Parathyroid adenoma (tissue), 2 donors: ENCODE results near the gene EPHA4.

Source experiments
- H2AFZ ChIP-seq: fragments of 300-600 bp; sonication (generic); one replicate; pipeline ENCODE4 v1.7.0; 2017; ENCODE audit warnings: antibody characterized with exemption, mild to moderate bottlenecking
- H3K27ac ChIP-seq: fragments of 300-600 bp; sonication (generic); one replicate; pipeline ENCODE4 v1.7.0; 2017
- H3K27me3 ChIP-seq: fragments of 300-600 bp; sonication (generic); one replicate; pipeline ENCODE4 v1.7.0; 2017; ENCODE audit warnings: low read length; ENCODE audit not compliant: control insufficient read depth, insufficient read depth
- H3K36me3 ChIP-seq: fragments of 300-600 bp; sonication (generic); one replicate; pipeline ENCODE4 v1.7.0; 2017; ENCODE audit warnings: low read length; ENCODE audit not compliant: control insufficient read depth, insufficient read depth
- H3K4me1 ChIP-seq: fragments of 300-600 bp; sonication (generic); one replicate; pipeline ENCODE4 v1.7.0; 2017; ENCODE audit warnings: control low read depth
- H3K4me2 ChIP-seq: fragments of 300-600 bp; sonication (generic); one replicate; pipeline ENCODE4 v1.7.0; 2017; ENCODE audit warnings: low read length
- H3K4me3 ChIP-seq: fragments of 300-600 bp; sonication (generic); one replicate; pipeline ENCODE4 v1.7.0; 2017; ENCODE audit warnings: low read depth, low read length
- H3K79me2 ChIP-seq: fragments of 300-600 bp; sonication (generic); one replicate; pipeline ENCODE4 v1.7.0; 2017; ENCODE audit warnings: control low read depth
- H3K9ac ChIP-seq: fragments of 300-600 bp; sonication (generic); one replicate; pipeline ENCODE4 v1.7.0; 2017; ENCODE audit warnings: mild to moderate bottlenecking
- H3K9me3 ChIP-seq: fragments of 300-600 bp; sonication (generic); one replicate; pipeline ENCODE4 v1.7.0; 2017; ENCODE audit warnings: low read length; ENCODE audit not compliant: control insufficient read depth
- CTCF ChIP-seq: fragments of 300-600 bp; sonication (generic); IDR thresholded peaks from one replicate; pipeline ENCODE4 v1.7.0; 2017; ENCODE audit warnings: antibody characterized with exemption, mild to moderate bottlenecking
- donor health status: primary hyperparathyroidism.

EPHA4 gene

DNA sequence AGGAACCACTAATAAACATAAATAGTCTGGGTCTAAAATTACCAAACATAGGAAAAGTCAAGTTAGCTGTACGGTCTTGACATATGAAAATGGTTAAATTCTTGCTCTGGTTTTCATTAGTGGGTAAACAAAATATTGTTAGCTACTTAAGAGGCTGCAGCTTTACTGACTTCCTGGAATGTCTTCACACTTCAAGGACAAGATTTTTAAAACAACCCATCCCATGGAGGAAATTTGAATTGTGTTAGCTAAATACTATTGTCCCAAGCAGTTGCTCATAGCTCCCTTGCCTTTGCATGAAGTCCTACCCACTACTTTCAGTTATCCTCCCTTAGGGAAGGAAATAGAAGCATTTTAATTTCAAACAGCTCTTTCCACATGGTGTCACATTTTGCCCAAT, 128.5 kb downstream of the EPHA4 start:
- no peaks in the 10 kb centered on the region for H3K27me3 ChIP-seq
- H3K4me3 ChIP-seq: no peak overlapping the region
- no peak overlapping the region for H2AFZ ChIP-seq
- no peak overlapping the region for H3K4me2 ChIP-seq
- H3K9ac ChIP-seq: no peak overlapping the region
- no peak overlapping the region for H3K27ac ChIP-seq
- no peak for TF ChIP-seq CTCF
- no peaks in the 10 kb centered on the region for H3K9me3 ChIP-seq
- no peaks in the 10 kb centered on the region for H3K36me3 ChIP-seq
- H3K79me2 ChIP-seq: no peaks in the 10 kb centered on the region
- no peaks in the 10 kb centered on the region for H3K4me1 ChIP-seq

DNA sequence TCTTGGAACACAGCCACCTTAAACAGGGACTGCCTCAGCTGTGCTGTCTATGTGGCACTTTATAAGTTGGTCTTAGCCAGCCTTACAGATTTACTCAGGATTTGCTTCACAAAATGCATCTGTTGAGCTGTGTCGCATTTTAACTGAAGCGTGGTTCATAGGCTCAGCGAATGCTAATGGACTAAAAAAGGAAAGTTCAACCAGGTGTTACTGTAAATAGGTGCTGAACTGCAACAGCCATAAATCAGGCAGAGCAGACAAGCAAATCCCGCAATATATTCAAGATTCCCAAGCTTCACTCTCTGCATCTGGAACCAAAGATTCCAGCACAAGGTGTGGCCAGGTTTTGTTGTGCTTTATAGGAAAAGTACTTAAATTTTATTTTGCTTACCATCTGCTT, 130.0 kb downstream of the EPHA4 start:
- no peaks in the 10 kb centered on the region for H3K79me2 ChIP-seq
- H3K36me3 ChIP-seq: no peaks in the 10 kb centered on the region
- H3K27ac ChIP-seq: no peak overlapping the region
- H3K4me2 ChIP-seq: no peak overlapping the region
- H2AFZ ChIP-seq: no peak overlapping the region
- no peaks in the 10 kb centered on the region for H3K27me3 ChIP-seq
- no peaks in the 10 kb centered on the region for H3K4me1 ChIP-seq
- no peak overlapping the region for H3K4me3 ChIP-seq
- H3K9ac ChIP-seq: no peak overlapping the region
- no peak for TF ChIP-seq CTCF
- H3K9me3 ChIP-seq: no peaks in the 10 kb centered on the region

DNA sequence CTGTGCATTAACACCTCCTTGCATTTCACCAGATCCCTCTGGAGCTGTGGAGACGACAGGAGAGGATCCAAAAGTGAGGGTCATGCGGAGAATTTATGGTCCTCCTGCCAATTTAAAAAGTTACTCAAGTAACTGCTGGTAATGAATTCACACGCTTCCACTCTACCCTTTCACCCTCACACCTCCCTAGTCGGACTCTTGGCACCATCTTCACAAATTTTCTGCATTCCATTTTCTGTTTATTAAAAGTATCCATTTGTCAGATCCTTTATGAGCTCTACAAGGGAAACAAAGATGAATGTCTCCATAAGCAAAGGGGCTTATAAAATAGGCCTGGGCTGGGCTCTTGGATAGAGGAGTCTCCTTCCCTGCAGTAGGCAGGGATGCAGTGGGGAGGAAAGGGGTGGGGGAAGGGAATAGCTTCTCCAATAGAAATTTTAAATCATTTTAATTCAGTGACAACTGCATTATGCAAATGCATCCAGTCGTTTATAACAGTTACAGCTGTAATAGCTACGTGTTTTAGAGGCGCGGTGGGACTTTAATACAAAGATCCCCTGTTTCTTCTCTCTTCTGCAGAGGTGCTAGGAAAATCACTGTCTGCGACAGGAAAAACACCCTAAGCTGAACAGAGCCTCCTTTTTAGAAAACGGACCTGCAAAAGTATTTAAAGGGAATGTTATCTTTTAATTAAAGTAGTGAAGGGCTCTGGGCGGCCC, 132.2 kb downstream of the EPHA4 start:
- no peaks in the 10 kb centered on the region for H3K4me1 ChIP-seq
- no peak overlapping the region for H3K27ac ChIP-seq
- no peaks in the 10 kb centered on the region for H3K27me3 ChIP-seq
- no peak overlapping the region for H2AFZ ChIP-seq
- no peak overlapping the region for H3K4me3 ChIP-seq
- no peaks in the 10 kb centered on the region for H3K9me3 ChIP-seq
- no peak for TF ChIP-seq CTCF
- H3K79me2 ChIP-seq: no peaks in the 10 kb centered on the region
- no peak overlapping the region for H3K9ac ChIP-seq
- H3K36me3 ChIP-seq: no peaks in the 10 kb centered on the region
- no peak overlapping the region for H3K4me2 ChIP-seq

DNA sequence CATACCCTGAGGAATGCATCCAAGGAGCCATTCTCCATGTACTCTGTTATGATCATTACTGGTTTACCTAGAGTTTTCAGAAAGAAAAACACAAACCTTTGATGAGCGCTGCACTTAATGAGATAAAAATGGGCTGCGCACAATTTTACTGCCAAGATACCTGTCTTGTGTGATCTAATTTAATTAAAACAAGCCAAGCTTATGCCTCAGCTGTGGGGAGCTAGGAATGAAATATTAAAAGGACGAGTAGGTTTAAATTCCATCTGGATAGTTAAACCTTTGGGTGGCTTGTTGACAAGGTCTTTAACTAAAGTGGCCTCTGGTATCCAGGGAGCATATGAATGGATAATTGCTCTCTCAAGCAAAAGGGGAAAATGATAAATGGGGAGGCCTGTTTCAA, 135.0 kb downstream of the EPHA4 start:
- H3K27ac ChIP-seq: no peak overlapping the region

More for the DNA sequence above, 135.0 kb downstream of the EPHA4 start:
- Histone ChIP-seq H3K9ac (no peak overlapping the region), H3K4me1 (no peaks in the 10 kb centered on the region), H3K4me3 (no peak overlapping the region), H3K9me3 (no peaks in the 10 kb centered on the region), H3K4me2 (no peak overlapping the region), H3K27me3 (no peaks in the 10 kb centered on the region), H3K36me3 (no peaks in the 10 kb centered on the region), H3K79me2 (no peaks in the 10 kb centered on the region), H2AFZ (no peak overlapping the region)
- no peak for TF ChIP-seq CTCF
